DMS53 treated with DMSO at 0.1 percent for 48 hours (cell line): Measurements from ENCODE around the gene SLC25A36.
"Not testable (repeated sequence)": the region's sequence is repeated elsewhere in the genome, so short reads cannot be mapped to it uniquely, and the experiment has no call there.

Experiments used
- DNase-seq: peaks from one replicate; lab custom pipeline; 2025; ENCODE audit not compliant: unreplicated experiment; lab: John Stamatoyannopoulos, UW

The SLC25A36 gene

DNA sequence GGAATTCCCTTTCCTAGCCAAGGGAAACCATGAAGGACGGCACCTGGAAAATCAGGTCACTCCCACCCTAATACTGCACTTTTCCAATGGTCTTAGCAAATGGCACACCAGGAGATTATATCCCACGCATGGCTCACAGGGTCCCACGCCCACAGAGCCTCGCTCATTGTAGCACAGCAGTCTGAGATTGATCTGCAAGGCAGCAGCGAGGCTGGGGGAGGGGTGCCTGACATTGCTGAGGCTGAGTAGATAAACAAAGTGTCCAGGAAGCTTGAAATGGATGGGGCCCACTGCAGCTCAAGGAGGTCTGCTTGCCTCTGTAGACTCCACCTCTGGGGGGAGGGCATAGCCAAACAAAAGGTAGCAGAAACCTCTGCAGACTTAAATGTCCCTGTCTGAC lies 46.2 kb downstream of the SLC25A36 start:
- DNase-seq = not testable (repeated sequence)

- DNase-seq = no peak
These were observed 52.7 kb downstream of the SLC25A36 start for GRCh38 chr3:140994316-140994715.

DNA sequence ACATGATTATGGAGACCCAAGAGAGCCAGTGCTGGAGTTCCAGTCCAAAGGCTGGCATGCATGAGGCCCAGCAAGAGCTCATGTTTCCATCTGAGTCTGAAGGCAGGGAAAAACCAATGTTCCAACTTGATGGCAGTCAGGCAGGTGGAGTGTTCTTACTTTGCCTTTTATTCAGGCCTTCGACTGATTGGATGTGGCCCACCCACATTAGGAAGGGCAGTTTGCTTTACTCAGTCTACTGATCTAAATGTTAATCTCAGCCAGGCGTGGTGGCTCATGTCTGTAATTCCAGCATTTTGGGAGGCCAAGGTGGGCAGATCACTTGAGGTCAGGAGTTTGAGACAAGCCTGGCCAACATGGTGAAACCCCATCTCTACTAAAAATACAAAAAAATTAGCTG lies 53.2 kb downstream of the SLC25A36 start:
- DNase-seq = not testable (repeated sequence)

GRCh38 chr3:140995881-140996280 lies 54.2 kb downstream of the SLC25A36 start:
- no peak for DNase-seq

- DNase-seq = peak; percentile 24
These were observed 58.5 kb downstream of the SLC25A36 start for GRCh38 chr3:141000027-141000663.

DNA sequence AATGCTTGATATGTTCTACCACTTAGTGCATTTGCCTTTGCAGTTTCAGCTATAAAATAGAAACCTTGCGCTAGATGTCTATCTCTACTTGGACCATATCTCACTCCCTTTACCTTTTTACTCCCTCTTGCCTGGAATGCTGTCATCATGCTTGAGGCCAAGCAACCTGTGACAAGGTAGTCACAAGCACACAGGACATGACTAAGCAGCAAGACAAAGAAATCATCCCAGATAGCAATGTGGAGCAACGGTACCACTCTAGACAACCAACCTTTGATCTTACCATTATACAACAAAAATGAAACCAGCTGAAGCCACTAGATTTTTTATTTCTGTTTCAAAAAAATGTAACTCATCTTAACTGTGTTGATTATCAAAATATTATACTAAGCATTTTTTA lies 59.0 kb downstream of the SLC25A36 start:
- DNase-seq = peak; percentile 23

GRCh38 chr3:141006344-141006743 lies 64.7 kb downstream of the SLC25A36 start:
- DNase-seq = no peak

- DNase-seq = no peak
These were observed 67.9 kb downstream of the SLC25A36 start for GRCh38 chr3:141009496-141009895.

GRCh38 chr3:141011232-141011996 lies 69.8 kb downstream of the SLC25A36 start:
- peak; percentile 32 for DNase-seq

DNA sequence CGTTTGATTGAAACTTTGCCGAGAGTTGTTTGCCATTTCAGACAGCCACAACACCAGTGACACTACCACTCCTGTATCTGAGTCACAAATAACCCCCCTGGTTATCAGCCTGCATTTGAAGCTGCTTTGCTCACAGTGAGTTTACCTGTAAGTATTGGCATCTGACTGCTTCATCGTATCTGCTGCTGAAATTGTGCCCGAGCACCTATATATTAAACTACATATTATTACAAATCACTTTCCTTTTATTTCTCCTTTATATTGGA lies 70.3 kb downstream of the SLC25A36 start:
- no peak for DNase-seq

GRCh38 chr3:141012571-141012970 lies 70.9 kb downstream of the SLC25A36 start:
- DNase-seq = no peak

GRCh38 chr3:141015481-141015880 lies 73.8 kb downstream of the SLC25A36 start:
- DNase-seq = no peak

DNA sequence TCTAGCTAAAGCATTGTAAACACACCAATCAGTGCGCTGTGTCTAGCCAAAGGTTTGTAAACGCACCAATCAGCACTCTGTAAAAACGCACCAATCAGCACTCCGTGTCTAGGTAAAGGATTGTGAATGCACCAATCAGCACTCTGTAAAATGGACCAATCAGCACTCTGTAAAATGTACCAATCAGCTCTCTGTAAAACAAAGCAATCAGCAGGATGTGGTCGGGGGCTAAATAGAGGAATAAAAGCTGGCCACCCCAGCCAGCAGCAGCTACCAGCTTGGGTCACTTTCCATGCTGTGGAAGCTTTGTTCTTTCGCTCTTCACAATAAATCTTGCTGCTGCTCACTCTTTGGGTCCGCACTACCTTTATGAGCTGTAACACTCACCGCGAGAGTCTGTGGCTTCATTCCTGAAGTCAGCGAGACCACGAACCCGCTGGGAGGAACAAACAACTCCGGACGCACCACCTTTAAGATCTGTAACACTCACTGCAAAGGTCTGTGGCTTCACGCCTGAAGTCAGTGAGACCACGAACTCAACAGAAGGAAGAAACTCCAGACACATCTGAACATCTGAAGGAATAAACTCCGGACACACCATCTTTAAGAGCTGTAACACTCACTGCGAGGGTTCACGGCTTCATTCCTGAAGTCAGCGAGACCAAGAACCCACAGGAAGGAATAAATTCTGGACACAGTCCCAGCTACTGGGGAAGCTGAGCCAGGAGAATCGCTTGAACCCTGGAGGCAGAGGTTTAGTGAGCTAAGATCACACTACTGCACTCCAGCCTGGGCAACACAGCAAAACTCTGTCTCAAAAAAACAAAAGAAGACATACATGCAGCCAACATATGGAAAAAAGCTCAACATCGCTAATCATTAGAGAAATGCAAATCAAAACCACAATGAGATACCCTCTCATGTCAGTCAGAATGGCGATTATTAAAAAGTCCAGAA lies 76.0 kb downstream of the SLC25A36 start:
- DNase-seq = not testable (repeated sequence)

- no peak for DNase-seq
These were observed 77.6 kb downstream of the SLC25A36 start for GRCh38 chr3:141019244-141019643.

DNA sequence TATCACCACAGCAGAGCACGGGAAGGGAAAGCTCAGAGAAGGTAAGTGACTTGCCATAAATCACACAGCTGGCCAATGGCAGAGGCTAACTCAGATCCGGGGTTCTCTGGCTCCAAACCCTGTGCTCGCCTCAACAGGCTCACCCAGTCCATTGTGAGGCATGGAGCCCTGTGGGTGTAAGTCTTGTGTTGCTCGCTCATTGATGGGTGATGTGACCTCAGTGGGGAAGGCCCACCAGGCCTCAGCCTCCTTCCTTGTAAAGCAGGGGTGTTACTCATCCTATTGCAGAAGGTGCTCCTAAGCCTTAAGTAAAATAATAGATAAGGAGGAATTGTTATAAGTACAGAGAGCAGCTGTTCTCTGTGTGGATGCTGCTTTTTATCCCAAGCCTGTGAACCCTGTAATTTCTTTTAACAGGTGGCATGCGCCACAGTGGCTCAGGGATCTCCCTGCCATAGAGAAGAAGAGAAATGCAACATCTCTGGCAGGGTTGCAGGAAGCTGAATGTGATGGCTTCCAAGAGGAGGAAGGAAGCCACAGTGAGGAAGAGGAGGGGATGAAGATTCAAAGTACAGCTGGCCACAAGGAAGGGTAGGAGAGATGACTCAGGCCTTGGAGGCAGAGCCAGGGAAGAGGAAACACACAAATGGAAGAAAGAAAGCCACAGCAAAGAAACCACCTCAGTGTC lies 78.7 kb downstream of the SLC25A36 start:
- DNase-seq = no peak

- no peak for DNase-seq
These were observed 79.6 kb downstream of the SLC25A36 start for GRCh38 chr3:141021261-141021660.
